ENCODE measurements around the gene SLC5A2.
A peak's percentile ranks its signal among the peaks of the same experiment; 100 is the strongest.

The SLC5A2 gene

GRCh38 chr16:31464781-31465260, 18.1 kb upstream of the SLC5A2 start:
- no peak for TF ChIP-seq POLR2A (IDR thresholded peaks at IDR 0.05; ENCODE audit: low read depth, low read length)
- no peak for FAIRE-seq

GRCh38 chr16:31465788-31466370, 17.0 kb upstream of the SLC5A2 start:
- TF ChIP-seq POLR2A (IDR thresholded peaks at IDR 0.05; ENCODE audit: low read depth, low read length), result no peak
- DNase-seq (ENCODE audit: insufficient read length, low spot score) (no peak), FAIRE-seq (no peak)

More at GRCh38 chr16:31464781-31465260, 18.1 kb upstream of the SLC5A2 start:
- DNase-seq (ENCODE audit: insufficient read length, low spot score), result no peak

GRCh38 chr16:31466381-31466841, 16.5 kb upstream of the SLC5A2 start:
- DNase-seq (ENCODE audit: insufficient read length, low spot score) (no peak), FAIRE-seq (no peak)
- TF ChIP-seq POLR2A (IDR thresholded peaks at IDR 0.05; ENCODE audit: low read depth, low read length), result no peak

GRCh38 chr16:31467151-31467773, 15.7 kb upstream of the SLC5A2 start:
- TF ChIP-seq POLR2A (IDR thresholded peaks at IDR 0.05; ENCODE audit: low read depth, low read length), result no peak
- FAIRE-seq, result no peak
- DNase-seq (ENCODE audit: insufficient read length, low spot score), result no peak

- DNase-seq (ENCODE audit: insufficient read length, low spot score), result no peak
- FAIRE-seq, result no peak
- TF ChIP-seq POLR2A (IDR thresholded peaks at IDR 0.05; ENCODE audit: low read depth, low read length), result no peak
Observed at GRCh38 chr16:31467858-31468257, 15.1 kb upstream of the SLC5A2 start.

GRCh38 chr16:31470615-31471014, 12.3 kb upstream of the SLC5A2 start:
- FAIRE-seq, result no peak
- no peak for TF ChIP-seq POLR2A (IDR thresholded peaks at IDR 0.05; ENCODE audit: low read depth, low read length)
- no peak for DNase-seq (ENCODE audit: insufficient read length, low spot score)

- no peak for DNase-seq (ENCODE audit: insufficient read length, low spot score)
- FAIRE-seq, result no peak
- TF ChIP-seq POLR2A (IDR thresholded peaks at IDR 0.05; ENCODE audit: low read depth, low read length), result no peak
Observed at GRCh38 chr16:31471241-31471874, 11.6 kb upstream of the SLC5A2 start.

GRCh38 chr16:31471875-31472708, 10.8 kb upstream of the SLC5A2 start, which contains the start of gene TGFB1I1:
Gene TGFB1I1, plus strand, starts transcription at chr16:31472152. Its CDS starts 37 bp downstream, at chr16:31472189.
- TF ChIP-seq POLR2A (IDR thresholded peaks at IDR 0.05; ENCODE audit: low read depth, low read length), result peak; percentile 37; the same call in 1 of the 2 replicates
- DNase-seq (ENCODE audit: insufficient read length, low spot score) (peak; percentile 81), FAIRE-seq (no peak)

- peak; percentile 6 for FAIRE-seq
- 0 out of 2 replicates have a peak, but pooled peaks have one; percentile 17 for TF ChIP-seq POLR2A (IDR thresholded peaks at IDR 0.05; ENCODE audit: low read depth, low read length)
- peak; percentile 97 for DNase-seq (ENCODE audit: insufficient read length, low spot score)
Observed at GRCh38 chr16:31472709-31473203, 10.2 kb upstream of the SLC5A2 start.

- DNase-seq (ENCODE audit: insufficient read length, low spot score) (no peak), FAIRE-seq (no peak)
- TF ChIP-seq POLR2A (IDR thresholded peaks at IDR 0.05; ENCODE audit: low read depth, low read length), result no peak
Observed at GRCh38 chr16:31473264-31473984, 9.5 kb upstream of the SLC5A2 start.

GRCh38 chr16:31474173-31474714, 8.7 kb upstream of the SLC5A2 start:
- no peak for TF ChIP-seq POLR2A (IDR thresholded peaks at IDR 0.05; ENCODE audit: low read depth, low read length)
- no peak for FAIRE-seq
- no peak for DNase-seq (ENCODE audit: insufficient read length, low spot score)

Data from H54 (cell line).